ENCODE results near the gene ZNF207. TPM values are rescaled to one million over a fixed set of nuclear protein-coding genes. Genes with fewer than 3 reads are reported as not detected.
"Not testable (repeated sequence)": the region's sequence is repeated elsewhere in the genome, so short reads cannot be mapped to it uniquely, and the experiment has no call there.

The ZNF207 gene
- total and polyA plus RNA-seq, 2 of the 8 experiments (the other 6 are each of a cell fraction or from before 2014, with no cell fraction given) = 268 to 286 TPM

GRCh38 chr17:32388128-32388527, 38.2 kb downstream of the ZNF207 start:
- POLR2A ChIA-PET (ENCODE audit: partially characterized antibody) = interaction anchor here (0.7 to 4.1 kb wide), 6 partner anchors 10 to 1256 kb away, joined by 3 to 17 read pairs (median 4); no protein-coding TSS in a partner anchor
- not testable (repeated sequence) for FAIRE-seq

More at GRCh38 chr17:32388128-32388527, 38.2 kb downstream of the ZNF207 start:
- H4K5ac ChIP-seq (ENCODE audit: insufficient read length, low read depth, low read length); H3K23me2 ChIP-seq (ENCODE audit: low read depth, low read length); H3K4me1 ChIP-seq (replicated peaks in 1 of 4; ENCODE audit: control insufficient read depth in 3 of 4, insufficient read depth in 4 of 4, low read length in 3 of 4); H3K4me3 ChIP-seq (ENCODE audit: extremely low read depth in 1 of 4, insufficient read depth in 2 of 4, low read depth in 3 of 4, low read length in 4 of 4); H3K56ac ChIP-seq (replicated peaks; ENCODE audit: insufficient read length, low read depth, low read length); H4K8ac ChIP-seq (ENCODE audit: extremely low read depth, insufficient read depth, low read length); H2BK20ac ChIP-seq (ENCODE audit: low read length); H2AK5ac ChIP-seq (ENCODE audit: low read depth, low read length); H3K27ac ChIP-seq (ENCODE audit: low read depth, low read length); H3K79me2 ChIP-seq (ENCODE audit: control insufficient read depth in 1 of 2, insufficient read depth in 2 of 2, low read length in 2 of 2); H3K14ac ChIP-seq (ENCODE audit: insufficient read length); H3K27me3 ChIP-seq (replicated peaks in 1 of 4; ENCODE audit: control insufficient read depth in 3 of 4, extremely low read depth in 1 of 4, insufficient read depth in 3 of 4, low read length in 3 of 4); H3K4me2 ChIP-seq (ENCODE audit: insufficient read depth in 1 of 2, low read depth in 2 of 2, low read length in 2 of 2); H3K79me1 ChIP-seq (ENCODE audit: low read depth, low read length); H2BK12ac ChIP-seq (ENCODE audit: low read depth, low read length); H4K20me1 ChIP-seq (replicated peaks in 1 of 2; ENCODE audit: control insufficient read depth in 1 of 2, insufficient read depth in 2 of 2, low read length in 2 of 2); H3K9me3 ChIP-seq (ENCODE audit: insufficient read depth in 2 of 2, low read depth in 1 of 2, low read length in 1 of 2); DNase-seq (ENCODE audit: low read depth in 1 of 2, low spot score in 2 of 2); H2BK120ac ChIP-seq (replicated peaks; ENCODE audit: low read depth, low read length); H2BK15ac ChIP-seq (ENCODE audit: low read length); H2BK5ac ChIP-seq (ENCODE audit: low read depth, low read length); H3K9ac ChIP-seq (replicated peaks in 1 of 4; ENCODE audit: extremely low read depth in 1 of 4, low read depth in 3 of 4, low read length in 3 of 4); H2AFZ ChIP-seq (ENCODE audit: low read length); H3K23ac ChIP-seq (ENCODE audit: insufficient read length); CTCF ChIA-PET (ENCODE audit: partially characterized antibody); H4K91ac ChIP-seq (replicated peaks; ENCODE audit: insufficient read length, low read length); H3K18ac ChIP-seq (ENCODE audit: extremely low read depth, low read length); H3K36me3 ChIP-seq (ENCODE audit: control insufficient read depth in 2 of 4, insufficient read depth in 4 of 4, low read length in 3 of 4); H3K4ac ChIP-seq (replicated peaks; ENCODE audit: insufficient read length, low read depth, low read length): not testable (repeated sequence)
- 95% methylated on average over 14 of the region's 14 CpGs; no CpG with 5 or more reads in 1 of the 2 experiments for WGBS, 2 experiments (ENCODE audit: extremely low coverage in 1 of 2, insufficient coverage in 1 of 2, insufficient read length in 1 of 2, insufficient replicate concordance in 2 of 2, low coverage in 1 of 2, low lambda C conversion rate in 2 of 2, missing lambda C conversion rate in 1 of 2)
